ENCODE results near the gene SIDT1.

SIDT1 gene

DNA sequence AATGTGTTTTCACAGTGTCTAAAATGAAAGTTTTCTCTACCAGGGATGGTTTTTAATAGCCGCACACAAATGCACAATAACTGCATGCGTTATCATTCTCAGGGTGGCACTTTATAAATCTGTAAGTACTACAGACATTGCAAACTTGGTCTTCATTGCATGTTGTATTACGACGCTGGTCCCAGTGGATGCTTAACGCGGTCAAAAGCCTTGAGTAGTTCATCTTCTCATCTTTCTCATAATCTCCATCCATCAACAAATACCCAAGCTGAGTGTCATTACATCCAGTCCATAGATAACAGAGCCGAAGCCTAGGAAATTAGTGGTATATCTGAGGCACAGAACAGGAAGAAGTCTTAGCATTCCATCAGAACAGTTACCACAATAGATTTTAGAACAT is 91.5 kb downstream of the SIDT1 start:
- H3K4me3 ChIP-seq (ENCODE audit: low read depth, low read length): no peak overlapping the region
- in situ Hi-C loops (cut with HindIII; ENCODE audit: low sequenced_read_pairs): no loop called here
- no peak for DNase-seq (ENCODE audit: low read depth, low spot score)
- TF ChIP-seq CTCF (IDR thresholded peaks at IDR 0.05; ENCODE audit: low read depth, low read length): no peak

DNA sequence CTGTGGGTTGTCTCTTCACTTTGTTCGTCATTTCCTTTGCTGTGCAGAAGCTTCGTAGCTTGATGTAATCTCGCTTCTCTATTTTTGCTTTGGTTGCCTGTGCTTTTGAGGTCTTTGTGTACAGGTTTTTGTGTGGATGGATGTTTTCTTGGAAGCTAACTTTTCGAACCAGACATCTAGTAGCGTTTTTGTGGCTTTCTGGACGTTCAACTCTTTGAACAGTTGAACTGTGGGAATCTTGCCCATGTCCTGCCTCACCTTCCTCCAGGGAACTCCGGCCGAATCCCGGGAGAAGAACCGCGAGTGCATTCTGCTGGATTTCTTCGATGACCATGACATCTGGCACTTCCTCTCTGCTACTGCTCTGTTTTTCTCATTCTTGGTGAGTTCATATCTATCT is 93.5 kb downstream of the SIDT1 start:
- no peak for DNase-seq (ENCODE audit: low read depth, low spot score)
- in situ Hi-C loops (cut with HindIII; ENCODE audit: low sequenced_read_pairs): no loop called here
- no peak overlapping the region for H3K4me3 ChIP-seq (ENCODE audit: low read depth, low read length)
- no peak for TF ChIP-seq CTCF (IDR thresholded peaks at IDR 0.05; ENCODE audit: low read depth, low read length)

DNA sequence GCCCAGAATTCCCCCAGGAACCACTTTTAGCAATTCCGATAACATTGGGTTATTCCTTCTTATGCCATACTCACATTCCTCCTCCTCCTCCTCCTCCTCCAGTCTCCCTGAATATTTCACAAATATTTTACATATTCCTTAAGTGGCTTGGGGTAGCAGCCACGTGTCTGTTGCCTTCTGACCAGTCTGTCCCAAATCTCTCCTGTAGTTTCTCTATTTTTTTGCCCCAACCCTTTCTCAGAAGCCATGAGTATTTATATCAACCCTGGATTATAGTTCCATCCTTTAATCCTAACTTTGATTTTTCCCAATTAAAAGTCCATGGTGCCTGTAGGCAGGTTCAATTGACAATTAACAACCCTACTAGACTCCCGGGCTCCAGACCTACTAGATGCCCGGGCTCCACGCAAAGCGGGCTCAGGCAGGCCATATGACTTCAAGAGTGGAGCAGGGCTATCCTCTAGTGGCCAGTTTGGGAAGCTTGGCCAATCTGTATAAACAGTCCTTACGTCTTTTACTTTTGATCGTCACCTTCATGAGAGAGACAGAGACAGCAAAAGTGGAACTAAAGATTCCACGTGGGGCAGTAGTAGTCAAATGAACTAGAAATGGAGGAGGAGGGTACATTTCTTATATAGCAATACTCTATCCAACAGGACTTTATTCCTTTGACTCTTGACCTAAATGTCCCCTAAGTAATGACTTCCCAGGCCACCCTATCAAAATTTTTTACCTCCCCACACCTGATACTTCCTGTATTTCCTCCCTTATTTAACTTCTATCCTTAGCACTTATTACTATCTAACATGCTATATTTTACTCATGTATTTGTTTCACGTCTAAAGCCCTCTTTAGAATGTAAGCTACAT is 94.4 kb downstream of the SIDT1 start:
- no peak overlapping the region for H3K4me3 ChIP-seq (ENCODE audit: low read depth, low read length)
- in situ Hi-C loops (cut with HindIII; ENCODE audit: low sequenced_read_pairs): no loop called here
- peak; percentile 97 for TF ChIP-seq CTCF (IDR thresholded peaks at IDR 0.05; ENCODE audit: low read depth, low read length)
- DNase-seq (ENCODE audit: low read depth, low spot score): peak; percentile 71

DNA sequence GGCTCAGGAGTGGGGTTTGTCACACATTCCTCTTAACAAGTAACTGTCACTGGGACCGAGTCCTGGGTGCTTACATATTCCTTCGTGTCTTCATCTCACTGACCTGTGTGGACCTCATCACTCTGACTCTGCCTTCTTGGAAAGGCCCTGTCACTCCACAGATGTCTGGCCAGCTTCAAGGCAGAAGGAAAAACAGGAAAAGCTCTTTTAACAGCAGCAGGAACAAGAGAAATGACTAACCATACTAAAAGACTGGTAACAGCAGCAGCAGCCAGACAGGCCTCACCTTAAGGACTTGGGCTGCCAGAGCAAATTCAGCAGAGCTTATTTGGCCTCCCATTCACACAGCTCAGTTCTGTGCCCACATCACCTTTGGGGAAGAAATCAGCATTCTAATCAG is 96.0 kb downstream of the SIDT1 start:
- in situ Hi-C loops (cut with HindIII; ENCODE audit: low sequenced_read_pairs): no loop called here
- no peak overlapping the region for H3K4me3 ChIP-seq (ENCODE audit: low read depth, low read length)
- DNase-seq (ENCODE audit: low read depth, low spot score): no peak
- TF ChIP-seq CTCF (IDR thresholded peaks at IDR 0.05; ENCODE audit: low read depth, low read length): no peak

- in situ Hi-C loops (cut with HindIII; ENCODE audit: low sequenced_read_pairs): no loop called here
- H3K4me3 ChIP-seq (ENCODE audit: low read depth, low read length): no peak overlapping the region
Measured at GRCh38 chr3:113628788-113629187, 96.4 kb downstream of the SIDT1 start.

More at GRCh38 chr3:113628788-113629187, 96.4 kb downstream of the SIDT1 start:
- no peak for TF ChIP-seq CTCF (IDR thresholded peaks at IDR 0.05; ENCODE audit: low read depth, low read length)
- no peak for DNase-seq (ENCODE audit: low read depth, low spot score)

All from astrocyte of the spinal cord (primary cell).